HG03469 (cell line): ENCODE measurements around the gene FAM163A.
"Not testable (repeated sequence)": the region's sequence is repeated elsewhere in the genome, so short reads cannot be mapped to it uniquely, and the experiment has no call there.

Experiments
- ATAC-seq: cut with Tn5 transposase; IDR thresholded peaks from one replicate; pipeline ENCODE4 v1.9.1; 2021; ENCODE audit warnings: mild to moderate bottlenecking, moderate library complexity, moderate number of reproducible peaks; ENCODE audit not compliant: unreplicated experiment

The FAM163A gene

DNA sequence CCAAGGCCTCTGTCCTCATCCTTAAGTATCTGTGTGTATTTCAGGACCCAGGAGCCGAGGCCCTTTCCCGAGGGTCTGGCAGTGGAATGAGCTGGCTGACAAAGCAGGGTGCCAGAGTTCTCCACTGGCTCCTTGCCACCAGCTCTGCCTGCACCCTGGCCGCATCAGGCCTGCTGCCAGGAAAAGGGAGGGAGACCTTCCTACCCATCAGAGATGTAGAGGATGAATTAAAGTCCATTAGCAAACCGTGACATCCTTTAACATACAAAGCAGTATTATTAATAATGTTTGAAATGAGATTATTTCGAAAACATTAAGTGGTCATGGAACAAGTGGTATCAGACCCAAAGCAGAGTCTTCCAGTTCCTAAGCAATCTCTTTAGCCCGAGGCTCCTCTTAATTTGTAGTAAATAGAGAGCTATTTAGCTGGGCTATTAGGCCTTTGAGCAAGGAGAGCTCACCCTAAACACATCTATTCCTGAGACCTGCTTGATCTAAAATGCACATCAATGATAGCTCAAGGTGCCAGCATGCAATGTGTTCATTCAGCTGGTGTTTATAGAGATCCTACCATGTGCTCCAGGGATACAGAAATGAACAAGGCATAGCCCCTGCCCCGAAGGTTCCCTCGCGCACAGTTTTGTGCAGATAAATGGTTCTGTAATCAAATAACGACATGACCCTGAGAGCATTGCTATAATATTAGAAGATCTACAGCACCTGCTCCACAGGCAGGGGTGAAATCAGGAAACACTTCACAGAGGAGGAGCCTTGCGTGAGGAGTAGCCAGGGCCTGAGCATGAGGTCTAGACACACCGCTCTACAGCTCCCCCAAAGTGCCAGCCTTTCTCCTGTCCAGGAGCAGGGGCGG lies 44.0 kb downstream of the FAM163A start:
- ATAC-seq = no peak

DNA sequence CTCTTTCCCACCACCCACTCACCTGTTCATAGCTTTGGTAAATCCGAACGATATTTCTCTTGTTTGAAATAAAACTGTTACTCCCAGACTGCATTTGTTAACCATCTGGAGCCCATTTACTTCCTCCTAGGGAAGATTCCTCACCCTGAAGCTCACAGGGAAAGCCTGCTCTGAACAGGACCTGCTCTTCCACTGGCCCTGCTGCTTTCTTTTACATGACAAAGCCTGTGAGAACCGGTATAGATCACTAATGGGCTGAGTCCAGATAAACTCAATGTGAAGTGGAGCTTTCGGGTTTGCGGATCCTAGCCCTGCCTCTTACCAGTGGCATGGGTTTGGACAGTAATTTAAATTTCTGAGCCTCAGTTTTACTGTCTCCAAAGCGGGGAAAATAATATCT lies 45.2 kb downstream of the FAM163A start:
- ATAC-seq = no peak

DNA sequence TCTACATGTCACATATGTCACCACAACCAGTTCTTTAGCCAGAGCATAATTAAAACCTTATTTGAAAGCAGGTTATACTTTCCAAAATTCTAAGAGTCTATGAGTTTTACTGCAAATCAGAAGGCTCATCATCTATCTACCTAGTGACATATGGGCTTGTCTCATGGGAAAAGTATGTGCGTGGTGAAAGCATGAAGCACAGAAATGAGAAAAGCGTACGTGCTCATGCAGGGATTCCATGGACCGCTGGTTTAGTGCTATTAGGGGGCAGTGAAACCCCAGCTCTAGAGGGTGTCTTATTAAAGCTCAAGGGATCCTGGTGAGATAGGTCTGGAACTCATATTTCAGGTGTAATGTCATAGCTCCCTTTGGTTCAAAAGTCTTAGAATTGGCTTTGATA lies 50.2 kb downstream of the FAM163A start:
- no peak for ATAC-seq

DNA sequence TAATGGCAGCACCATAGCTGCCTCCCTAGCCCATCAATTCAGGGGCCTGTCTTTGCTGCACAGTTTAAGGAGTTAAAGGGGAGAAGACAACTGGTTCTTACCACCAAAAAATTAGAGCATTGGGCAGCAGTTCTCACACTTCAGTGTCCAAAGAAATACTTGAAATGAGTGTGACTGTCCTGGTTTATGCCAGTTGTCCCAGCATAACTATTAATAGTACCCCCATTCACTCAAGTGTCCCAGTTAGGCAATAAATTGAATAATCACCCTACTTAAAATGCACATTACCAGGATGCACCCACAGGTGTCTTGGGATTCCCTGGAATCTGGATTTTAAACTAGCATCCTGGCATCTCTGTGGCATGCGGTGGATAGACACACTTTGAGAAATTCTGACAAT lies 51.1 kb downstream of the FAM163A start:
- no peak for ATAC-seq

DNA sequence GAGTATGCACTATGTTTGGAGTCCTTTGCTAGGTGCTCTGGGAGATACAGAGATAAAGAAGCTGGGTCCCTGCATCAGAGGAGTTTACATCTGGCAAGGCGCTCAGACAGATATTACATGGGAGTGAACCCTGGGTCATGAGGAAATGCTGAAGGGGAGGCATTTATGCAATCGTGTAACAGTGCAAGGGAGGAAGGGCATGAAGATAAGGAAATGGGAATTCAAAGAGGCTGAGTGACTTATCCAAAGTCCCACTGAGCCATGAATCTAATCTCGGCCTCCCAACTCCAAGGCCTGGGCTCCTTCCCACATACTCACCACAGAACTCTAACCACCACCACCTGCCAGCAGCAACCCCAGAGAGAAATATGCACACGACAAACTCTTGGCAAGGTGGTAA lies 51.6 kb downstream of the FAM163A start:
- ATAC-seq = no peak

DNA sequence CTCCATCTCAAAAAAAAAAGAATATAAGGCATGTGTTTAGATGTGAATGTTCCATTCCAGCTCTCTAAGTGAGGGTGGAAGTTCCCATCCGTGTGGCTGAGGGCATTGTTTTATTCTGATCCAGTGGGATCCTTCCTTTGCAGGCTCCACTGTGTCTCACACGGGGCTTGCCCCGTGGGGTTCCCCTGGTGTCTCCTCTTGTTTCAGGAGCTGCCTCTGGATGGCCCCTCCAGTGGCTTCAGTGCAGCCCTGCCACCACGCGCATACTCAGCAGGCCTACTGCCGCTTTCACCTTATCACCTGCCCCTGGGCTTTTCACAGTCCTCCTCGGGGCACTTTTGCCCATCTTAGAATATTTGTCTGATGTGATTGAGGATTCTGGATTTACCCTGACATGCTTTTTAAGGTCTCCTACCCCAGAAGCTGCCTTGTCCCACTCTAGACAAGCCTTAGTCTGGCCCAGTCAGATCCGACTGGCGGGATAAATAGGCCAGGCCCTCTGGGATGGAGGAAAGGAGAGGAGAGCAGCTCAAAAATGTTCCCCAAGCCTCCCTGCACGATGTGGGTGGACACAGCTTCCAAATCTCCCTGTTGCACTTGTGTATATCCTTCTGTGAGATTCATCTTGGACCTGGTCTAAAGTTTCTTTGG lies 55.2 kb downstream of the FAM163A start:
- ATAC-seq = no peak

DNA sequence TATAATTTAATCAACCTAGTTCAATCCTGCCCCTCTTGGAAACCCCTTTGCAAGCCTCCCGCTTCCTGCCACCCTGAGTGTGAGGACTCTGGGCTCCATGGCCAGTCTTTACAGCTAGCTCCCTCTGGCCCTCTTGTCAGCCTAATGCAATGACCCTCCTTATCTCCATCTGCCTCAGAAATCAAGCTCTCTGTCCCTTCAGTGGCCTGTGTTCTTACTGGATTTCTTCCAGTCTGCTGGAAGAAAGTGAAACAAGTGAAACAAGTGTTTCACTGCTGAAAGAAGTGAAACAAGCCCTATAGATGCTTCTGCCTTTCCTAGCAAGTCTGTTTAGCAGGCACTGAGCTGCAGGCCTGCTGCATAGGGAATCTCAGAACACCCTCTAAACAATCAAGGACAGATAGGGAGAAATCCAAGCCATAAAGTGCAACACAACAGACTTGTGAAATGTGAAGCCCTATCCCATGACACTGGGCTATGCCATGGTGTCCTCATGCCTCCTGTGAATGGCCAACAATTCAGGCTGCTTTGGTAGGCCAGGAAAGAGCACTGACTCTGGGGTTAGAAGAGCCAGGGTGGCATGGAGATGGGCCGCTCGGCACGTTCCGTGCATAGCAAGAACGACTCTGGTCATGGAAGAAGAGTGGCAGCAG lies 55.9 kb downstream of the FAM163A start:
- ATAC-seq = no peak

DNA sequence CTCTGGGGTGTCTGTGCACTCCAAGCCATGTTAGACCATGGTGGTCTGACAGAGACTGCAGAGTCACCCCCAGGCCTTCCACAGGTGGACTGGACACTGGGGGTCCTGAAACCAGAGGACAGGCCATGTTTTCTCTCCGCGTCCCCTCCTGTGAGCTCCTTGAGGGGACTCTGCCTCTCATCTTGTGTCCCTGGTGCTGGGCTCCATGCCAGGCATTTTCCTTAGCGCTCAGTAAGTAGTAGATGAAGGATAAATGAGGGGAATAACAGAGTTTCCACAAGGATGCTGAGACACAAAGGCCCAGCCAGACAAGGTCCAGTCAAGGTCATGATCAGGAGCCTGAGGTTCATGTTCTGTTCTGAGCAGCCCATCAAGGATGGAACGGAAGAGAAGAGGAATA lies 57.4 kb downstream of the FAM163A start:
- ATAC-seq = no peak

DNA sequence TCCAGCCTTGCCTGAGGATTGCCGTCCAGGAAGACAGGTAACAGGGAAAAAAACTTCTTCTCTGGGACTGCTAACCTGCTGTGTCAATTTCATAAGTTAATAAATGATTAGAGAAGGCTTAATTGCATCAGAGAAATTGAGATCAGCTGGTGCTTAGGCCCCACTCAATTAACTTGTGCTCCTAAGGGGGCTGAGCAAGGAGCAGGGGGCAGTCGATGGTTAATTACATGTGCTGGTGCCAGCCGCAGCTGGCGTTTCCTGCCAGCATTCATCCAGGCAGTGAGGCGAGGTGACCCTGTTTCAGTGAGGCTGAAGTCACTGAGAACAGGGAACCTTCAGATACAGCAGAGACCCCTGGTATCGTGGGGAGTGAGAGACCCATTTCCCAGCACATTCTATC lies 60.0 kb downstream of the FAM163A start:
- no peak for ATAC-seq

DNA sequence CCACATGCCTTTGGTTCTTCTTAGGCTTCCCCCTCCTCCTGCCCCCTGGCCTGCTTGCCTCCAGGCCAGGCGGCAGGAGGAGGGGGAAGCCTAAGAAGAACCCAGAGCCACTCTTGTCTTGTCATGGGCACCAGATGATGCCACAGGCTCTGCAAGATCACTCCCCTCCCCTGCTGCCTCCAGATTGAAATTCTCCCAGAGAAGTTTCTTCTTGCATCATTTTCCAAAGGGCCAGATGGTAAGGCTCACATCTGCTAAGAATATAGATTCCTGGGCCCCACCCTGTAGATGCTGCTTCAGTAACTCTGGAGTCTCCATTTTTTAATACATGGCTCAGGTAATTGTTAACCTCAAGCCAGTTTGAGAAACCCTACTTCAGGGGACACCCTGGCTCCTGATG lies 60.8 kb downstream of the FAM163A start:
- ATAC-seq = no peak

DNA sequence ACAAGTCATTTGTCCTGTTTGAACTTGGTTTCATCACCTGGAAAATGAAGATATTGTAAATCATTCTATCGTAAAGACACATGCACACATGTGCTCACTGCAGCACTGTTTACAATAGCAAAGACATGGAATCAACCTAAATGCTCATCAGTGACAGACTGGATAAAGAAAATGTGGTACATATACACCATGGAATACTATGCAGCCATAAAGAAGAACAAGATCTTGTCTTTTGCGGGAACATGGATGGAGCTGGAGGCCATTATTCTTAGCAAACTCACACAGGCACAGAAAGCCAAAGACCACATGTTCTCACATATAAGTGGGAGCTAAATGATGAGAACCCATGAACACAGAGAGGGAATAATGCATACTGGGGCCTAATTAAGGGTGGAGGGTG lies 61.3 kb downstream of the FAM163A start:
- not testable (repeated sequence) for ATAC-seq

DNA sequence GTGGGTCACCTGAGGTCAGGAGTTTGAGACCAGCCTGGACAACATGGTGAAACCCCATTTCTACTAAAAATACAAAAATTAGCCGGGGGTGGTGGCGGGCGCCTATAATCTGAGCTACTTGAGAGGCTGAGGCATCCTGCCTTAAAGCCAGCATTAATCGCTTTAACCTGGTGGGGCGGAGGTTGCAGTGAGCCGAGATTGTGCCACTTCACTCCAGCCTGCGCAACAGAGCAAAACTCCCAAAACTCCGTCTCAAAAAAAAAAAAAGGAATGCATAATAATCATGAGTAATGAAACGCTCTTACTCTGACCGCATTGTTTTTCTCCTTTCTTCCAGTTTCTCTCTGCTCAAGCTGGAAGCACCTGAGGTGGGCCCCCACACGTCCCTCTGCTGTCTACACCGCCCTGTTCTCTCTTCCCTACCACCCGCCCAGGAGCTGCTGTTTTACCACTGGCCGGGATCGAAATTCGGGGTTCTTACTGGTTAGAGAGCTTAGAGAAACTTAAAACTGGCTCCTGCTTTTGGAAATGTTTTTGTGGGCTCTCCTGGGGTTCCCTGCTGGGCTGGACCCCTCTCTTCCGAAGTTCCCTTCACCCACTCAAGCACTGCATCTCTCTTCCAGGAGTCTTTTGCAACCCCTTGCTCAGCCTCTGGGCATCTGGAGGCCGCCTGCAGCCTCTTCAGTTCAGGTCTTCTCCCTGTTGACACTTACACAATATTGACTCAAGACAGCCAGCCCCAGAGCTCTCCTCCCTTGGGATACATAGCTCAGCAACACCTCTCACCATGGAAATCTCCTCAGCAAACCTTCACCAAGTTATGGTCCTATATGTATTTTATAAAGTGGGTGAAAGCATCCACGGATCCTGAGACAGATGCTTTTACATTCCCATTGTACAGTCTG lies 62.5 kb downstream of the FAM163A start:
- ATAC-seq = no peak

DNA sequence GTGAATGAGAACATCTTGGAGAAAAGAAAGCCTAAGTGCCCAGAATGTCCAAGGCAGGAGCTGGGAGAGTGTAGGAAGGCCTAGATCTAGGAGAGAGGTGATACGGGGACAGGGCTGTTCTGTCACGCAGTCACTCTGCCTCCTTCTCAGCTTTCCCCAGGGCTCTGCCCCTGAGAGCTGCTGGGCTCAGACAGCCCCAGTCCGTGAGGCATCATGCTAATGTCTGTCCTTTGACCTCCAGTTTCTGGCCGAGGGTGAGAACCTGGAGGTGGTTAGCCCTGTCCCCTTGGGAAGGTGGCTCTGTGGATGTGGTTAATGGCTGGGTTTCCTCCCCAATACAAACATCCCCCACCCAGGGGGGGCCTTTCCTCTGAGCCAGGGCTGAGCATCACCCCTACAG lies 63.2 kb downstream of the FAM163A start:
- no peak for ATAC-seq

DNA sequence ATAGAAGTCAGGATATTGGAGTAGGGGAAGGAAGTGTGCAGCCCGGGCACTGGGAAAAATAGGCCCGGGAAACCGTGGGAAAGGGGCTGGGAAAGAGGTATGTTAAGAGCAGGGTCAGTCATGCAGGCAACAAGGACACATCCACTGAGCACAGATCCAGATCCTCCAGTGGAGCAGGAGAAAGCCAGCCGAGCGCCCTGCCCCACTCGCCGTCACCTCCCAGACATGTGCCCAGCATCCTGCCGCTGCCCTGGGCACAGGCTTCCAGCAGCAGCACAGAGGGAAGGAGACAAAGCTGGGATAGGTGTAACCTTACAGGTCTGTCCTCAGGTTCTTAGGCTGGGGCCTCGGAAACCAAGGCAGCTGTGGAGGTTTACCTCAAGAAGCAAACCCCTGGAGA lies 64.2 kb downstream of the FAM163A start:
- no peak for ATAC-seq

DNA sequence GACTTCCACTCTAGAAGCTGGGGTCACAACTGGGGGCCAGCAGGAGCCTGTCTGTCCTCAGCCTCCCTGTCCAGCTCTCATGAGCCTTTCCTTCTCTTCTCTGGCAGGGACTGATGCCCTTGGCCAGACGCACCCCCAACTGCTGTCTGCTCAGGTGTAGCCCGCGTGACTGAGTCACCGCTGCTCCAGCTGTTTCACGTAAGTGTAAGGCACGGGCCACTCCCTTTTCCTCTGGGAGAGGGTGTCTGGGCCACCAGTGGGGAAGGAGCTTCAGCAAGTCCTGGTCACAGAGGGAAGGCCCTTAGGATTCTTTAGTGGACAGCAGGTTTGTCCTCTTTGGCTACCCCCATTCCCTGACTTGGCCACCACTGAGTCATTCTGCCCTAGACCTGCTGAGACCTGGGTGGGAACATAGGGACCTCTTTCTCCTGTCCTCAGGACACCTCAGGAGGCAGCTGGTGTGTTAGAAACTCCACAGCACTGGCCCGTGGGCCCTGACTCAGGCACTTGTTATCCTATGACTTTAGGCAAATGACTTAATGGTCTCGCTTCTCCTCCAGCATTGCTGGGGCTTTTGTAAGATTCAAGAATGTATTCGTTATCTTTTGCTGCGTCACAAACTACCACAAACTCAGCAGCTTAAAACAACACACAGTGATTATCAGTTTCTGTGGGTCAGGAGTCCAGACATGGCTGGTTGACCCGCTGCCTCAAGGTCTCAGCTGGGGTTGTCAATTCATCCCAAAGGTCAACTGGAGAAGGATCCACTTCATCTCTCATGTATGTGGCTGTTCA lies 64.8 kb downstream of the FAM163A start:
- ATAC-seq = no peak

DNA sequence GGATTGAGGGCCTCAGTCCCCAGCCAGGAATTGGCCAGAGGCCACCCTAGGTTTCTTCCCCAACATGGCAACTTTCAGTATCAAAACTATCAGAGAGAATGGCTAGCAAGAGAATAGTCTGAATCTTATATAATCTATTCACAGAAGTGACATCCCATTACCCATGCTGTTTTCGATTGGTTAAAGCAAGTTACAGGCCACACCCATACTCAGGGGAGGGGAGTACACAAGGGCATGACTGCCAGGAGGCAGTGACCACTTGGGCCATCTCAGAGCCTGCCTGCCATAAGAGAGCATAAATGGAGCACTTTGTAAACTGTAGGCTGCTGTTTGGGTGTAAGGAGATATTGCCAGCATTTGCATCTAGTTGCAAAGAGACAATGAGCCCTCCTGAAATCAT lies 65.4 kb downstream of the FAM163A start:
- ATAC-seq = no peak

DNA sequence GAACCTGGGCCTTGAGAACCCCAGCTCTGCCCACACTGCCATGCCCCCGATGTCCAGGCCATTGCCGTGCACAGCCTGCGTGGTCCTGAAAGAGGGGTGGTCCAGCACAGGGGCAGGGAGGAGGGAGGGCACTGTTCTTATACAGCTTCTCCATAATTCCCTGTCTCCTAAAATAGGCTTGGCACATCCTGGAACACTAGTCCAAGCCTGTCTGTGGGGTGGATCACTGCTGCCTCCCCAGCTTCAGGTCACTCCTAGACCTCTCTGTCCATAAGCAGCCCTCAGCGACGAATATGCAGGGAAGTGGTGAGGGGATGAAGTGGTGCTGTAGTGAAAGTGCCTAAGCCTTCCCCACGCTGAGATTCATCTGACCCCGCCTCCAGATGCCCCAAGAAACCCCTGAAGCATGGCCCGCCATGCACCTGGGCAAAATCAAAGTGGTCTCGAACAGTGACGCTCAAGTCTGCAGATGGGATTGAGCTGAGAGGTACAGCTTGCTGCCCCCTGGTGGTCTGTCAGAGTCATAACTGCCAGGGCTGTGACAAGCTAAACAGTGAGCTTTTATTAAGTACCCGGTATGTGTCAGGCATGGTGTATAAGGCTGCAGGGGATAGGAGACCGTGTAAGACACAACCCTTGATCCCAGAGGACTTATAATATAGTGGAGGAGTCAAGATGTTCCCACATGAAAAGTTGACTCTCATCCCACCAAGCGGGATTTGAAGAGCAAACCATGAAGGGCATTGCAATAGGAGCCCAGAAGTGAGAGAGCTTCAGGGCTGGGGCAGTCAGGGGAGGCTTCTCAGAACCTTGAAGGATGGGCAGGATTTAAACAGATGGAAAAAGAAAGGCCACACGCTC lies 66.6 kb downstream of the FAM163A start:
- ATAC-seq = peak; percentile 65

DNA sequence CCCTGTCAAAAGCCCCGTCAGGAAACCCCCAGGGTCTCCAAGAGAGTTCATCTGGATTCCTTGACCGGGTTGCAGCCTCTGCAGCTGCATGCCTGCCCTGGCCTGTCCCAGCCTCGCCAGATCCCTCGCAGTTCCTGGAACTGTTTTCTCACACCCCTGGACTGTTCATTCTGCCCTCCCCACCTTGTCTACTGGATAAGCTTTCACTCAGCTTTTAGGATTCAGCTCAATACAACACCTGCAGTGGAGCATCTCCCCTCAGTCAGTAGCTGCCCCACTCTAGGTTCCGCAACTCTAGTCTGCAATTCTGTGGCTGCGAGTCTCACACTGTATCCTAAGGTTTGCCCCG lies 67.2 kb downstream of the FAM163A start:
- ATAC-seq = no peak
